Measurements from ENCODE around the gene RAD50. TPM values are rescaled to one million over a fixed set of nuclear protein-coding genes. Genes with fewer than 3 reads are reported as not detected.
"Not testable (repeated sequence)": the region's sequence is repeated elsewhere in the genome, so short reads cannot be mapped to it uniquely, and the experiment has no call there.

RAD50 gene
- 10 to 100 TPM; 28.5 to 35.9 (median 30.1) TPM for total RNA-seq
- 10 to 100 TPM in 1 of 3 donors, 1 to 10 TPM in 2; 6.8 to 22.1 (median 9.9) TPM for polyA plus RNA-seq
- long read RNA-seq, donor 1, partial matches to known transcripts, result 25 of 27 reads
- long read RNA-seq, donor 1, other reads (novel, unspliced or antisense), result 2 of 27 reads
- long read RNA-seq, donor 2, partial matches to known transcripts, result 21 of 26 reads
- long read RNA-seq, donor 2, other reads (novel, unspliced or antisense), result 5 of 26 reads

- H3K27me3 ChIP-seq (ENCODE audit: insufficient read depth in 3 of 3, low read length in 2 of 3), result no peaks in the 10 kb centered on the region
- H3K27ac ChIP-seq, result peak within 1 kb of the TSS; percentile 85
- no peaks in the 10 kb centered on the region for H3K9me3 ChIP-seq
- H3K36me3 ChIP-seq (ENCODE audit: insufficient read depth in 1 of 2, low read depth in 1 of 2), result peaks cover 3 to 24% of the 10 kb centered on the region in 2 donors
- TF ChIP-seq CTCF (IDR thresholded peaks at IDR 0.05), result no peak
- H3K4me1 ChIP-seq, result peaks cover 21% of the 10 kb centered on the region
- peak within 1 kb of the TSS; percentile 89 for H3K4me3 ChIP-seq
- peak; percentile 99 for ATAC-seq
- DNase-seq, result peak; percentile 95 to 97
- intact Hi-C loops (cut with DNase I), result no loop called here
- WGBS, 3 donors, result 0 to 1% (median 0%) methylated on average over 46 to 53 of the region's 53 CpGs
These were observed at the start of gene RAD50 for GRCh38 chr5:132556763-132557477. RAD50 (plus strand) TSS chr5:132556977; CDS start chr5:132557325, 348 bp downstream.

- DNase-seq (no peak), ATAC-seq (no peak)
- intact Hi-C loops (cut with DNase I), result no loop called here
- Histone ChIP-seq H3K27me3 (ENCODE audit: insufficient read depth in 3 of 3, low read length in 2 of 3) (no peaks in the 10 kb centered on the region), H3K36me3 (ENCODE audit: insufficient read depth in 1 of 2, low read depth in 1 of 2) (no peaks in the 10 kb centered on the region), H3K4me1 (no peaks in the 10 kb centered on the region), H3K27ac (no peak overlapping the region), H3K4me3 (no peak overlapping the region), H3K9me3 (no peaks in the 10 kb centered on the region)
- no peak for TF ChIP-seq CTCF (IDR thresholded peaks at IDR 0.05)
These were observed 46.7 kb upstream of the RAD50 start for GRCh38 chr5:132510076-132510475.

GRCh38 chr5:132513618-132514336 lies 43.0 kb upstream of the RAD50 start:
- H3K9me3 ChIP-seq; intact Hi-C loops (cut with DNase I); H3K4me1 ChIP-seq; DNase-seq; H3K27ac ChIP-seq; H3K27me3 ChIP-seq (ENCODE audit: insufficient read depth in 3 of 3, low read length in 2 of 3); H3K4me3 ChIP-seq; H3K36me3 ChIP-seq (ENCODE audit: insufficient read depth in 1 of 2, low read depth in 1 of 2); ATAC-seq: not testable (repeated sequence)
- 90 to 95% (median 90%) methylated on average over 6 to 15 of the region's 25 CpGs for WGBS, 3 donors

- intact Hi-C loops (cut with DNase I); DNase-seq; H3K36me3 ChIP-seq (ENCODE audit: insufficient read depth in 1 of 2, low read depth in 1 of 2); H3K27me3 ChIP-seq (ENCODE audit: insufficient read depth in 3 of 3, low read length in 2 of 3); ATAC-seq; H3K4me1 ChIP-seq; H3K4me3 ChIP-seq; H3K9me3 ChIP-seq; H3K27ac ChIP-seq: not testable (repeated sequence)
- 87 to 100% (median 88%) methylated on average over 1 of the region's 1 CpG for WGBS, 3 donors
These were observed 34.7 kb upstream of the RAD50 start for GRCh38 chr5:132522067-132522466.

- not testable (repeated sequence) for H3K9me3 ChIP-seq; H3K36me3 ChIP-seq (ENCODE audit: insufficient read depth in 1 of 2, low read depth in 1 of 2); DNase-seq; H3K4me1 ChIP-seq; H3K27me3 ChIP-seq (ENCODE audit: insufficient read depth in 3 of 3, low read length in 2 of 3); ATAC-seq; H3K27ac ChIP-seq; H3K4me3 ChIP-seq
- intact Hi-C loops (cut with DNase I), result loop anchor here in 1 of 2 donors (5.0 kb wide), 1 partner anchor 297 kb away; no protein-coding TSS in a partner anchor
- 87 to 89% (median 87%) methylated on average over 5 of the region's 5 CpGs for WGBS, 3 donors
These were observed 31.9 kb upstream of the RAD50 start for GRCh38 chr5:132524877-132525276.

- peaks cover 3% of the 10 kb centered on the region for H3K9me3 ChIP-seq
- intact Hi-C loops (cut with DNase I), result loop anchor here in 1 of 2 donors (5.0 kb wide), 1 partner anchor 297 kb away; no protein-coding TSS in a partner anchor
- no peaks in the 10 kb centered on the region for H3K27me3 ChIP-seq (ENCODE audit: insufficient read depth in 3 of 3, low read length in 2 of 3)
- H3K4me1 ChIP-seq, result no peaks in the 10 kb centered on the region
- ATAC-seq (no peak), DNase-seq (no peak)
- H3K27ac ChIP-seq, result no peak overlapping the region
- no peaks in the 10 kb centered on the region for H3K36me3 ChIP-seq (ENCODE audit: insufficient read depth in 1 of 2, low read depth in 1 of 2)
- no peak for TF ChIP-seq CTCF (IDR thresholded peaks at IDR 0.05)
- H3K4me3 ChIP-seq, result no peak overlapping the region
These were observed 31.5 kb upstream of the RAD50 start for GRCh38 chr5:132525299-132525724.
